ENCODE results near the gene TOX2. TPM values are rescaled to one million over a fixed set of nuclear protein-coding genes. Genes with fewer than 3 reads are reported as not detected.

The TOX2 gene
- total RNA-seq, 1 donor from 2014 or later = 4.7 TPM

DNA sequence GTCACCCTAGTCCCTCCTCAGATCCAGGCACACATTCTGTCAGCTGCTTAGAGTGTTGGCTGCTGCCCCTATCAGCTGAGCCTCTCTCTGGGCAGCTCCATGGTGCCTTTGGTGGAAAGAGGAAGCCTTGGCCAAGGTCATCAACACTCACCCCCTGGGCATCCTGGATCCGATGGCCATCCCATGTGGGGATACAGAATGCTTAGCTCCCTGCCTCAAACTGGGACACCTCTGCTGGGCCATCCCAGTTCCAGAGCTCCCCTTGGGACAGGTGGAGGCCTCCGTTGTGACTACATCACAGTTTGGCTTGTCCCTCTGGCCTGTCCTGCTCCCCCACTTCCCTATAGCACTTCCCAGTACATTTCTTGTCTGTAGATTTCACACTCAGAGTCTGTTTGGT is 45.6 kb downstream of the TOX2 start:
- no peak overlapping the region for H3K27ac Mint-ChIP-seq
- H3K4me1 Mint-ChIP-seq (ENCODE audit: unreplicated experiment) = peaks cover 11% of the 10 kb centered on the region
- no peak for TF ChIP-seq CTCF (conservative IDR thresholded peaks at IDR 0.05)
- DNase-seq (ENCODE audit: extremely low spot score, unreplicated experiment) = no peak
- peaks cover 16% of the 10 kb centered on the region for H3K27me3 Mint-ChIP-seq
- H3K9me3 Mint-ChIP-seq = no peaks in the 10 kb centered on the region
- no peak overlapping the region for H3K4me3 Mint-ChIP-seq
- H3K36me3 Mint-ChIP-seq = no peaks in the 10 kb centered on the region

GRCh38 chr20:43961116-43961515 is 46.5 kb downstream of the TOX2 start:
- no peak overlapping the region for H3K27ac Mint-ChIP-seq
- peaks cover 10% of the 10 kb centered on the region for H3K27me3 Mint-ChIP-seq
- no peak for TF ChIP-seq CTCF (conservative IDR thresholded peaks at IDR 0.05)
- DNase-seq (ENCODE audit: extremely low spot score, unreplicated experiment) = no peak
- peaks cover 6% of the 10 kb centered on the region for H3K4me1 Mint-ChIP-seq (ENCODE audit: unreplicated experiment)
- H3K36me3 Mint-ChIP-seq = no peaks in the 10 kb centered on the region
- H3K4me3 Mint-ChIP-seq = no peak overlapping the region
- no peaks in the 10 kb centered on the region for H3K9me3 Mint-ChIP-seq

DNA sequence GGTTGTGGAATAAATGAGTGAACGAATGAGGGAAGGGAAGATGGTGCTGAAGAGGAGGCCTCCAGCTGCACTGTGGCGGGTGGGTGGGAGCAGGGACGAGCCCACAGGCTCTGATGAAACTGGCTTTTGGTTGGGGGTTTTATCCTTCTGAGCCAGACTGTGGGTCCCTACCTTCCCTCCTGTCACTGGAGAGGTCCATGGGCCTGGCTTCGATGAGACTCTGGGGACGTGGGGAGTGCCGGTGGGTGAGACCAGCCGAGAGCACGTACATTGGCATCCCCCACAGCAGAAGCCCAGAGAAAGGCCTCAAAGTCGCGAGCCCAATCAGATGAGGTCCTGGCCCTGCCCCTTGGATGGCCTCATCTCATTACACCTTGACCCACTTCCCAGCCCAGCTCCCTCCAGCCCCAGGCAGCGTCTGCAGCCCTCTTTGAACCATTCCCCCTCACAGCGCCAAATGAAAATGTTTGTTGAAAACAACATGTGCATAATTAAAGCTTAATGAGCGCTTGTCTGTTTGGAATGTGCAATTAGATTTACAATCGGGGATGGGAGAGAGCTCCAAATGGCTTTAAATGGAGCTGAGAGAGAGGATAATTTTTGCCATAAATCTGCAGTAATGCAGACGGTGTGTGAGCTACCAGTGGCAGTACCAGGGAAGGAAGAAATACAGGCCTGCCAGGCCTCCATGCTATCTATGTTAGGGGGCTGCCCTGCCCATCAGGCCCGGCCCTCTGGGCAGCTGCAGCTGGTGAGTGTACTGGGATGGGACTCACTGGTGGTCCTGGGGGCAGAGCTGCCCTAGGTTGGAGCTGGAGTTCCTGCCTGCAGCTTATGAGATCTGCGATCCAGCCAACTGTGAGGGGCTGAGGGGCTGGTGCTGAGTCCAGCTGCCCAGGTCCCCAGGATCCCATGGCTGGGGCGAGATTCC is 47.2 kb downstream of the TOX2 start:
- H3K4me1 Mint-ChIP-seq (ENCODE audit: unreplicated experiment) = peaks cover 6% of the 10 kb centered on the region
- no peak for TF ChIP-seq CTCF (conservative IDR thresholded peaks at IDR 0.05)
- no peaks in the 10 kb centered on the region for H3K36me3 Mint-ChIP-seq
- no peak overlapping the region for H3K27ac Mint-ChIP-seq
- DNase-seq (ENCODE audit: extremely low spot score, unreplicated experiment) = no peak
- H3K9me3 Mint-ChIP-seq = no peaks in the 10 kb centered on the region
- H3K4me3 Mint-ChIP-seq = no peak overlapping the region
- H3K27me3 Mint-ChIP-seq = peaks cover 9% of the 10 kb centered on the region

DNA sequence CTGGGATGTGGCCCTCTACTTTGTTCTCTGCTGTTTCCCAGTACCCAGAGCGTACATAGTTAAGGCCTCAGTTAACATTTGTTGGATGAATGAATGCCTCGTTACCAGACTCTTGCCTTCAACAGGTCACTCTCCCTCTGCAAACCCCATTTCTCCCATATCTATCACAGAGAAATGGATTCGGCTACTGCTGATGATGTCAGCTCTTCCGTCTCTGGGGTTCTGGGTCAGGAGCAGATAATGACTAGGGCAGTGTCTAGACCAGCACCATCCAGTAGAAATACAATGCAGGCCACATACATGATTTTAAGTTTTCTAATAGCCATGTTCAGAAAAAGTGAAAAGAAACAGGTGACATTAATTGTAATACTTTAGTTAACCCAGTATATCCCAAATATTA is 47.9 kb downstream of the TOX2 start:
- Mint-ChIP-seq H3K27me3 (peaks cover 6% of the 10 kb centered on the region), H3K27ac (no peak overlapping the region), H3K4me3 (no peak overlapping the region), H3K4me1 (ENCODE audit: unreplicated experiment) (peaks cover 6% of the 10 kb centered on the region), H3K36me3 (no peaks in the 10 kb centered on the region), H3K9me3 (no peaks in the 10 kb centered on the region)
- no peak for DNase-seq (ENCODE audit: extremely low spot score, unreplicated experiment)
- no peak for TF ChIP-seq CTCF (conservative IDR thresholded peaks at IDR 0.05)

DNA sequence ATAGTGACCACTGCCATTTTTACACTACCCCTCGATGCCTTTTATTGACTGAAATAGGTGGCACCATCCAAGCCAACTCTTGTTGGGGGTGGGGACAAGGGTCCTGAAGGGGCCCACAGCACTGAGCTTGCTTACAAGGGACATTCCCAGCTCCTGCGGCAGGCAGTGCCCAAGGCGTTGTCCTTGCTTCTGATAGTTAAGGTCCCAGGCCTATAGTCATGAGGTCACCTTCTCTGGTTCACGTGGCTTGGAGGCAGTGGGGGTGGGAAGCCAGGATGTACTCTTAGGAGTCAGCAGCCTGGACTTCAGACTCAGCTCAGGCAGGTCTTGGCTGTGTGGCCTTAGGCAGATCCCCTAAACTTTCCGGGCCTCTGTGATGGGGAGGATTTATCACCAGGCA is 48.6 kb downstream of the TOX2 start:
- no peak for DNase-seq (ENCODE audit: extremely low spot score, unreplicated experiment)
- Mint-ChIP-seq H3K27me3 (peaks cover 6% of the 10 kb centered on the region), H3K4me3 (no peak overlapping the region), H3K27ac (no peak overlapping the region), H3K9me3 (no peaks in the 10 kb centered on the region), H3K4me1 (ENCODE audit: unreplicated experiment) (peaks cover 6% of the 10 kb centered on the region), H3K36me3 (no peaks in the 10 kb centered on the region)
- no peak for TF ChIP-seq CTCF (conservative IDR thresholded peaks at IDR 0.05)
